Inflammatory macrophage (primary cell): ENCODE data around the gene CHST14.

Experiments used
- DNase-seq, 2 donors: peaks; one replicate each; pipeline ENCODE4 v3.0.0-alpha.2; 2020 to 2022

CHST14 gene

DNA sequence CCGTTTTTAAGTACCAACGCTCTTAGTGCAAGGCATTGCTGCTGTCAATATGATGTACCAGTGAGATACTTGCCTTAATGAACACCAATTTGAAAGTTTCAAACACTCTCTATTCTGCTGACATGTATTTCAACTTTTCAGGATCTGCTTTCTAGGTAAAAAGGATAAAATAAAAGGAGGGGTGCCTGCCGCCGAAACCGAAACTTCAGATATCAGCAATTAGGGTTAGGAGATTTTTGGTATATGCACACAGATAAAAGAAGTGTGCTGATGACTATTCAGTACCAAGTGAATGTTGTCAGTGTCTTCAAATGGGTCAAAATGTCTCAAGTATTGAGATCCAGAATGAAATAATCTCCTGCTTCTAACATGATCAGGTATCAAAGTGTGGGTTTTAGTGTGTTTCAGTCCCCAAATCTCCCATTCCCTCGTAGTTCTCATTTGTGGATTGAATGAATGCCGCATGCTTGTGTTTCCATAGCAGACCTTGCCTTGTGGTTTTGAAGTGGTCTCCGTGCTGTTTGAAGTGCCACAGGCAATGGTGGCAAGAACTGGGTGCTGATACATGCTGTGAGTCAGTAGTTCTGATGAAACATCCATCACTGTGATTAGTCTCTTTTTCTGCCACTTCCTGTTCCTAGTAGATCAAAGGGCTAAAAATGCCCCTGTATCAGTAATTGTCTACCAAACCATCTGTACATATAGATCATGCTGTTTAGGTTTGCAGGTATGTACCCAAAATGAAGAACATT, 22.5 kb downstream of the CHST14 start:
- peak; percentile 56 to 59 for DNase-seq

DNA sequence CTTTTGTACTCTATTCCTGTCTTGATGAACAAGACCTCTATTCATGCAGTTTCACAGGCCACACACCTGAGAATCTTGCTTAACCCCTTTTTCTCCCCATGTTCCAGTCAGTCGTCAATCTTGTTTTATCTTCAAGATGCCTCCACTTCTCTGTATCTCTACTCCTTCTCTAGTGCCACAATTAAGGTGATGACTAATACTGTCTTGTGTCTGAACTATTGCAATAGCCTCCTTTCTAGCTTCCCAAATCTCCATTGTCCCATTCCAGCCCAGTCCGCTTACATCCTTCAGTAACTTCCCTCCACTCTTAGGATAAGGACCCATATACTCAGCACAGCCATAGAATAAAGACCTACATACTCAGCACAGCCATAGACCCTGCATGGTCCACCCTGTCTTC, 24.7 kb downstream of the CHST14 start:
- DNase-seq, result peak; percentile 5 to 31

DNA sequence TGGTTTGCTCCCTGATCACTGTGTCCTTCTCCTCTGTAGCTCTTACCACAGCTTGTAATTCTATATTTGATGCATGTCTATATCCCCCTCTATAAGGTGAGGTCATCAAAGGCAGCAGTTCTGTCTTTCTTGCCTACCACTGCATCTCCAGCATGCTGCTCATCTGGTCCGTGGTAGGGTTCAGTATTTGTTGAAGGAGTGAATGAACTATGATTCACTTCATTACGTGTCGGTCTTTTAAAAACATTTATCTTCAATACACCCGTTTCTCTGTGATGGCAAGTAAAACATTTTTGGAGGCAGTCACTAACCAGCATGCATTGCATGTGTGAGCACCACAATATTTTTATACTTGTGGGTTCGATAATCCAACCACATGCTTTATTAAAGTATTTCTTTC, 27.6 kb downstream of the CHST14 start:
- DNase-seq, result no peak

DNA sequence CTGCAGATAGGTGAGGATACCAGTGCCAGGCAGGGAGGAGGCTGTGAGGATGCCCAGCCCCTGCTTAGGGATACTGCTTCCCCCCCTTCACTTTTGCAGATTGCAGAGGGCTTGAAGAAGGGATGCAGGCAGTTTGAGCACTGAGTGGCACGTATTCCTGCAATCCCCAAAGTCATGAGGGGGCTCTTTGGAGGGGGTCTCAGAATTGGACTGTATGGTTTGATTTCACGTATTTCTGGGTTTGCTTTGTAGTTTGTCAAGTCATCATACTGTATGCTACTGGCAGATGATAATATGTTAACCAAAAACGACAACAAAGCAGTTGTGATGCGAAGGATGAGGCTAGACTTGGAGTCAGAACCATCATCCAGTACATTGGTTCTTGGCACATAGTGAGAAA, 28.1 kb downstream of the CHST14 start:
- DNase-seq, result no peak

DNA sequence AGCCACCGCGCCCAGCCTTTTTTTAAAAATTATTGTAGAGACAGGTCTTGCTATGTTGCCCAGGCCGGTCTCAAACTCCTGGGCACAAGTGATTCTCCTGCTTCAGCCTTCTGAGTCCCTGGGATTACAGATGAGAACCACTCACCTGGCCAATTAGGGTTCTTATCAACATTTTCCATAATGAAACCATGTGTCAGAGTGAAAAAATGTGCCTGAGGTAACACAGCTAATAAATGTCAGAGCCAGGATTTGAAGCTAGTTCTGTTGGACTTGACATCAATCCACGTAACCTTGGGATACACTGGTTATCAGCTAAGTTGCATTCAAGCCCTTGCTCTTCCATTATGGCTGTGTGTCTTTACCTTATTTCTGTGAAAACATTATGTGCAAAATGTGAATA, 29.1 kb downstream of the CHST14 start:
- no peak for DNase-seq

DNA sequence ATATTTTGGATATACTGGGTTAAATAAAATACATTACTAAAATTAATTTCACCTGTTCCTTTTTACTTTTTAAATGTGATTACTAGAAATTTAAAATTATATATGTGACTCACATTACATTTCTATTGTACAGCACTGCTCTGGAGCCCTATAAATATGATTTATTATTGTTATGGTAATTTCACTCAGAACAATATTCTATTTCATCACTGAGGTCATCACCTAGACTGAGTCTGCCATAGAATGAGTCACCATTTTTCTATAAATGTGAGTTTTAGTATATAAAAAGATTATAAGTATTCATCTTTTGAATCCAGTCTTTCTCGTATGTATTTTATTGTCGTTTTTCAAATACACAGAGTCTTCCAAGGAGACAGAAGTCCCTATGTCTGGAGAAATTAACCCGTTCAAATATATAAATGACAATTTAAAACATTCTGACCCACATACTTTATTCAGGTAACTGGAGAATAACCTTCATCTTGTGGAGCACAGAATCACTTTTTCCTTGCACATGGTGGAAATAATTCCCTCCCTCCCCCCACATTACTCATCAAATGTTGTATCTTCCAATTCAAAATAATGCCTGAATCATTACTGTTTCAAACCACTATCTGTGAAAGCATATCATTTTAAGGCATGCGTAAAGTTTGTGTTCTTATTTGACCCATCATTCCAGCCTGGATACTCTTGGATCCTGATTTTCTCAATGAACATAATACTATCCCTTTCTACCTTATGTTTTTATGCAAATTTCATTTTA, 30.0 kb downstream of the CHST14 start:
- no peak for DNase-seq

DNA sequence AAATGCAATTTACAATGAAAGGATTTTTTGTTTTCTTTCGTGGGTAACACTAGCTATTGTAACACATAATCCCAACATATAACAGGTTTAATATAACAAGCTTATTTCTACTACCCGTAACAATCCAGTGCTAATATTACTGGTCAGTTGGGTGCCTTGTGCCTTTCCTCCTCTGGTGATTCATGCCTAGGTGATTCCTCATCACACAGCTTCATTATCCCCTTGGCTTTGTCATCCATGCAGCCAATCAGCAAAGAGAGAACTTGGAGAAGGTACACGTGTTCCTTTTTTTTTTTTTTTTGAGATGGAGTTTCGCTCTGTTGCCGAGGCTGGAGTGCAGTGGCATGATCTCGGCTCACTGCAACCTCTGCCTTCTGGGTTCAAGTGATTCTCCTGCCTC, 30.7 kb downstream of the CHST14 start:
- no peak for DNase-seq

DNA sequence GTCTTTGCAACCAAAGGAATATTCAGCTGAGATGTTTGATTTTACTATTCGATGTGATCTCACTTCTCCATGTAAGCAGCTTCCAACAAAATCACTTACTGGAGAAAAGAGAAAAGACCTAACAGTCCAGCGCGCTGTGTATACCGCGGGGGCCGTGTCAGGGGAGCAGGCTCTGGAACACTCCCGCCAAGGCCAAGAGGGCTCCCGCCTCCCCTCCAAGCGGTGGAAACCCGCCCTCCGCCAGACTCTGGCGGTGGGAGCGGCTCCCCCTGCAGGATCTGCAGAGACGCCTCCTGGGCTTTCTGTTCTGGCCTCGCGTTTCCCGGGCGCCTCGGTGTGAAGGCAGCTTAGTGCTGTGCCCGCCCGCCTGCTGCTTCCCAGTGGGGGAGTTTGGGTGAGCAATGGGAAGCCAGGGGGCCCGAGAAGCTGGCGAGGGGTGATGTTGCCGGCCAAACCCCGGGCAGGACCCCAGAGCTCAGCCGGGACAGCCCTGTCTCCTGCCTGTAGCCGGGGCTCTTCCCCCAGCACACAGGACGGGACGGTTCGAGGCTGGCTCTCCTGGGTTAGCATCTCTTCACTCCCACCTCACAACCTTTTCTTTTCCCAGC, 36.3 kb downstream of the CHST14 start:
- peak; percentile 53 to 74 for DNase-seq

DNA sequence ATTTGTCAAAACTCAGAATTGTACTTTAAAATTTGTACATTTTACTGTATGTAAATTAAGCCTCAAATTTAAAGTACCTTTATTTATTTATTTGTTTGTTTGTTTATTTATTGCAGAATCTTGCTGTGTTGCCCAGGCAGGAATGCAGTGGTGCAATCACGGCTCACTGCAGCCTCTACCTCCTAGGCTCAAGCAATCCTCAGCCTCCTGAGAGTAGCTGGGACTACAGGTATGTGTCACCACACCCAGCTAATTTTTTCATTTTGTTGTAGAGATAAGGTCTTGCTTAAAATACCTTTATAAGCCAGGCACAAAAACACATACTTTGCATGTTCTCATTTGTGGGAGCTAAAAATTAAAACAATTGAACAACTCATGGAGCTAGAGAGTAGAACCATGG, 37.4 kb downstream of the CHST14 start:
- no peak for DNase-seq

DNA sequence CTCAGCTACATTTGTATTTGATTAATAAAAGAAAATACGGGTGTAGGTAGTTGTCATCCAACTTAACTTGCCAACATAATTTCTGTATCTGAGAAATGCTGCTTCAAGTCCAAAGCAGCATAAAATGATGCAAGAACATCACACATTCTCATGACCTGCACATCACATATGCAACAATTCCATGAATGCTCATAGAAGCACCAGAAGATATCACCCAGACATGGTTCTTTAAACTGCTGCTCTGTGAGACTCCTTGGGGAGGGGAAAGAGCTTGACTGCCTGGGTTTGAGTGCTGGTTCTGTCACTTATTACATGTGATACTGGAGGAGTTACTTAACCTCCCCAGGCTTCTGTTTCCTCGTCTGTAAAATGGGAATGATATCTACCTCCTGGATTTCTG, 39.4 kb downstream of the CHST14 start:
- no peak for DNase-seq

DNA sequence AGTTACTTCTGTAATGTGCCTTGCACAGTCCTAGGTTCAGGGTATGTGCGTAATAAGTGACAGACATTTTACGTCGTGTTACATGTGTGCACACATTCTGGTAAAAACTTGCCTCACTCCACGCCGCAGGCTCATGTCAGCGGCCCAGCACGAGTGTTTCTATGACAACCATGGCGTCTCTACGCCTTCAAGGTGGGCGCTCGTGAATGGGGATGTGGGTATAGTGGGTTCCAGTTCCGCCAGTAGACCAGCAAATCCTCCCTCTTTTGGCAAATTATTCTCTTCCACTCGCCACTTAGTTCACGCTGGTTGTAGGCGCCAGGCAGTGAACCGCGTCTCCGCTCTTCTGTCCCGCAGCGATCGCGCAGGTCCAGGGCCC, 40.3 kb downstream of the CHST14 start:
- DNase-seq, result peak; percentile 56 to 65

DNA sequence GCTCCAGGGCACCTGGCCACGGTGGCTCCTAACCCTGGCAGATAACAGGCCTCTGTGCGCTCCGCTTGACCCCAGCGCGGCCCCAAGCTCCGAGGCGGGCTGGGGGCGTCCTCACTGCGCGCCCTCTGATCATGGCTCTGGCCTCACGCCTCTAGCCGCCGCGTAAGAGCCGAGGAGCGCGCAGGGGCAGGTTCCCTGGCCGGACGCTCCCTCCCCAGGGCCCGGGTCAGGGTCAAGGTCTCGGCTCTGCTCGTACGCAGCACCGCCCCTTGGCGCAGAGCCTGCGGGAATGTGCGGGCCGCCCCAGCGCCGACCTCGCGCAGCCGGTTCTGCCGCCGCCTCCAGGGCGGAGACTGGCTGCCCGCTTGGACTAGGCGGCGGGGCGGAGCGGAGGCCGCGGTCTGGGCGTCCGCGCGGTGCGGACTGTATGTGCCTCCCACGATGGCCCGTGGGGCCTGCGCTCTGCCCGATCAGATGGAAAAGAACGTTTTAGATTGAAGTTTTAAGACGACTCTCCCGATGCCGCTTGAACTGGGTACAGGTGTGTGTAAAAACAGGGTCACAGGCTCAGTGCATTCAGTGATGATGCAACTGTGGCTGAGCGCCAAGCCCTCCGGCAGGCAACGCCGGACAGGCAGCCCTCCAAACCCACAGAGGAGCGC, 40.8 kb downstream of the CHST14 start:
- DNase-seq, result peak; percentile 20 to 50

DNA sequence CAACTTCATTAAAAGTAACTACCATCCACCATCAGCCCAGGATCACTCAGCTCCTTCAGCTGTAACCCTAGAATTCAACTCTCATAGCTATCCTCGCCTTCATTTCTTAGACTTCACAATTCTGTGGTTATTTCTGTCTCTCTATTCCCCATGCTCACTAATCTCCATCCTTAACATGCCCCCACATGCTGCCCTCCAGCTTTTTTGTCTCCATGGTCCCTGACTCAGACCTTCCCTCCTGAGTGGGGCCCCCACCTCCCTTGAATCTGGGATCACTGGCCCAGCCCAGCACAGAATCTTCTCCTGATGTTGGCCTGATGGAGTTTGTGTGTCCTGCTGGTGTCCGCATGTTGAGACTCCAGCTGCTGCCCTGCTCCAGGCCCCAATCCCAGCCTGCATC, 41.7 kb downstream of the CHST14 start:
- no peak for DNase-seq

DNA sequence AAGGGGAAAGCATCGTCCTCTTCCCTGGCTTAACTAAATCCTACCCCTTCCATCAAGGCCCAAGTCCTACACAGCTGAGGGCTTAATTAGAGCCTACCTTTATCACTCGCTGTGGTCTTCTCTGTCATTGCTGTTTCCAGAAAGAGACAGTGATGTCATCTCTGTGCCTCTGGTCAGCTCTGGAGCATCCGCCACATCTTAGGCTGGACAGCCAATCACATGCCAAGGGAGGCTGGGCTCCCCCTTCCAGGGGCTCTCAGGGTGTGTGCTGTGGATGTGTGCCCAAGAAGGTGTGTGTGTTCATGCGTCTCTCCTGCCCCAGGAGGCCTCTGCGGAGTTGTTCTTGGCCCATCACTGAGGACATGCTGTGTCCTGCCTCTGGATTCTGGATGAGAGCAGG, 42.8 kb downstream of the CHST14 start:
- no peak for DNase-seq

DNA sequence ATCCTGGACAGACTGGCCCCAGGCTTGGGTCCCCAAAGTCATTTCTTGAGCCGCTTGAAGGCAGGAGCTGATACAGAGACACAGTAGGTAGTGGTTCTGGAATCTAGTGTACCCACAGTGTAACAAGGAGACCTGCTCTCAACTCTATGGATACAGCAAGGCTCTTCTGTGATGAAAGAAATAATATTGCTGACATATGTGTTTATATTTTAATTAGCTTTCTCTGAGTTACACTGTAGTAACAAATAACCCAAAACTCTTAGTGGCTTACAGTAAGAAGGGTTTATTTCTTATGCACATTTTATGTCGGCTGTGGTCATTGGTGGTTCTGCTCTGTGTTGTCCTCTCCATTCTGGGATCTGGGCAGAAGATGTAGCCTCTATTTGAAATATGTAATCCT, 45.5 kb downstream of the CHST14 start:
- no peak for DNase-seq
